K562 (cell line): ENCODE results near the gene PLEKHA1. TPM values are rescaled to one million over a fixed set of nuclear protein-coding genes. Genes with fewer than 3 reads are reported as not detected.

Experiments used
- ATAC-seq: fragments of 200-7000 bp; cut with Tn5 transposase; 3 replicates; pipeline ENCODE4 v1.9.1; 2020; ENCODE audit warnings: moderate library complexity
- BruUV-seq: library from RNA; stranded (reverse); fragments of 400-500 nt; replicated peaks from 2 replicates; lab custom pipeline; 2021; lab: Mats Ljungman, UMichigan
- CTCF ChIA-PET: fragments of 300-600 bp; formaldehyde crosslinking; extraction: SDS; loops from one replicate; lab custom pipeline; 2021; ENCODE audit warnings: low intra/inter-chr PET ratio; lab: Yijun Ruan, JAX
- POLR2A ChIA-PET: fragments of 300-600, 350-650 bp; sonication (Branson Sonifier 250); formaldehyde crosslinking; extraction: SDS; loops from one replicate; lab custom pipeline; 2021; ENCODE audit warnings: antibody characterized with exemption, inconsistent platforms; lab: Yijun Ruan, JAX
- DNase-seq, 4 experiments: peaks; one replicate each; pipeline versions ENCODE4 v3.0.0 to v3.0.0-alpha.2; 2011 to 2018; ENCODE audit warnings: low spot score in 3 of 4, mixed read lengths in 3 of 4; ENCODE audit errors: extremely low read depth in 1 of 4
- FAIRE-seq: peaks from 2 replicates; lab custom pipeline; 2011; peaks lifted over from hg19 to GRCh38; lab: Jason Lieb, UNC
- H2AFZ ChIP-seq: 2 replicates; pipeline ENCODE4 v1.6.0; 2011; ENCODE audit warnings: low read depth, low read length, control low read depth, inconsistent platforms
- H3K27ac ChIP-seq: fragments of 200-600 bp; 3 replicates; pipeline ENCODE4 v1.8.0; 2011; ENCODE audit warnings: low read depth, mild to moderate bottlenecking, control low read depth, inconsistent platforms, low read length, moderate library complexity, mixed read lengths; ENCODE audit errors: extremely low read depth
- H3K27me3 ChIP-seq, 2 experiments: fragments of 300-600 bp in 1 of 2; 2 replicates in 1 of 2; 3 replicates in 1 of 2; pipeline versions ENCODE4 v1.6.0 to v1.8.0; 2011; ENCODE audit warnings: inconsistent platforms in 2 of 2, low read length in 2 of 2, mild to moderate bottlenecking in 1 of 2, mixed read lengths in 1 of 2, moderate library complexity in 1 of 2; ENCODE audit not compliant: control insufficient read depth in 2 of 2, insufficient read depth in 2 of 2
- H3K36me3 ChIP-seq: fragments of 300-600 bp; 3 replicates; pipeline ENCODE4 v1.8.0; 2011; ENCODE audit warnings: mild to moderate bottlenecking, low read length, inconsistent platforms; ENCODE audit not compliant: control insufficient read depth, insufficient read depth
- H3K4me1 ChIP-seq, 2 experiments: fragments of 200-600 bp in 1 of 2; replicated peaks in 1 of 2; 2 replicates in 1 of 2; 3 replicates in 1 of 2; pipeline versions ENCODE4 v1.5.1 to v1.8.0; 2011; ENCODE audit warnings: inconsistent platforms in 2 of 2, low read length in 2 of 2, mild to moderate bottlenecking in 1 of 2, mixed read lengths in 1 of 2, moderate library complexity in 1 of 2; ENCODE audit not compliant: control insufficient read depth in 2 of 2, insufficient read depth in 2 of 2
- H3K4me2 ChIP-seq: 2 replicates; pipeline ENCODE4 v1.6.1; 2011; ENCODE audit warnings: low read length, control low read depth, inconsistent platforms, mixed read lengths; ENCODE audit not compliant: insufficient read depth
- H3K4me3 ChIP-seq: fragments of 200-600 bp; sonication (generic), shearing (Covaris generic); 2 replicates; pipeline ENCODE4 v1.5.1; 2016; ENCODE audit warnings: control low read depth, inconsistent platforms
- H3K79me2 ChIP-seq: fragments of 200-600 bp; 3 replicates; pipeline ENCODE4 v1.8.0; 2011; ENCODE audit warnings: low read length, inconsistent platforms; ENCODE audit not compliant: control insufficient read depth, insufficient read depth
- H3K9ac ChIP-seq, 2 experiments: 2 replicates each; pipeline versions ENCODE4 v1.6.0 to v1.6.1; 2011; ENCODE audit warnings: low read depth in 2 of 2, low read length in 2 of 2, control low read depth in 1 of 2, inconsistent platforms in 1 of 2, mild to moderate bottlenecking in 1 of 2, mixed read lengths in 1 of 2; ENCODE audit not compliant: insufficient read depth in 1 of 2
- H3K9me1 ChIP-seq: one replicate; pipeline ENCODE4 v1.6.0; 2011; ENCODE audit warnings: inconsistent platforms, mild to moderate bottlenecking, low read length, moderate library complexity; ENCODE audit not compliant: control insufficient read depth, insufficient read depth
- H3K9me3 ChIP-seq: replicated peaks from 2 replicates; pipeline ENCODE4 v1.5.1; 2011; ENCODE audit warnings: low read depth, low read length, inconsistent platforms; ENCODE audit not compliant: control insufficient read depth, insufficient read depth
- H4K20me1 ChIP-seq: replicated peaks from 2 replicates; pipeline ENCODE4 v1.6.1; 2011; ENCODE audit warnings: low read length, inconsistent platforms, mixed read lengths; ENCODE audit not compliant: control insufficient read depth, insufficient read depth
- FOXP4 ChIP-seq: sonication (generic); formaldehyde crosslinking; IDR thresholded peaks from 2 replicates; pipeline ENCODE4 v1.8.0; 2022; ENCODE audit warnings: mild to moderate bottlenecking, missing genetic modification reagents, borderline replicate concordance
- HMG20A ChIP-seq: fragments of 450-650 bp; formaldehyde crosslinking; conservative IDR thresholded peaks from 2 replicates; pipeline ENCODE4 v1.4.0; 2020; ENCODE audit warnings: mild to moderate bottlenecking, mixed read lengths
- IRF1 ChIP-seq: sonication (generic); formaldehyde crosslinking; IDR thresholded peaks from 2 replicates; pipeline ENCODE4 v1.8.0; 2022; ENCODE audit warnings: missing genetic modification reagents, mild to moderate bottlenecking, borderline replicate concordance
- TAL1 ChIP-seq: fragments of 450-650 bp; IDR thresholded peaks from 2 replicates; pipeline ENCODE4 v1.6.1; 2016; ENCODE audit warnings: mild to moderate bottlenecking
- ZNF280B ChIP-seq: fragments of 250-450 bp; sonication (Bioruptor Pico); IDR thresholded peaks from 2 replicates; pipeline ENCODE4 v1.5.1; 2021; ENCODE audit warnings: mild to moderate bottlenecking
- ZNF592 ChIP-seq: fragments of 450-650 bp; IDR thresholded peaks from 2 replicates; pipeline ENCODE4 v1.6.1; 2017; ENCODE audit warnings: antibody characterized with exemption, mild to moderate bottlenecking
- WGBS: fragments of 100-300 bp; shearing (Covaris generic); methylation state at CpG from one replicate; pipeline ENCODE4 v1.1.6; 2016; ENCODE audit warnings: low coverage, mixed read lengths; ENCODE audit not compliant: insufficient coverage; ENCODE audit errors: missing lambda C conversion rate; 5-methylcytosine and 5-hydroxymethylcytosine counted together
- in situ Hi-C: fragments of 300-500 bp; cut with MboI; formaldehyde crosslinking; loops from 4 replicates; pipeline ENCODE4 v1.15.0; 2018; ENCODE audit warnings: inconsistent platforms, mixed read lengths
- intact Hi-C: fragments of 100-400 bp; cut with micrococcal nuclease; formaldehyde crosslinking; loops from 2 replicates; pipeline ENCODE4 v1.14.2; 2022
- polyA plus RNA-seq, 8 experiments: library from polyadenylated mRNA; depleted of rRNA in 4 of 8; stranded (reverse) in 5 of 8; unstranded in 3 of 8; fragments of >200 nt; fragmentation: Nextera tagmentation in 2 of 8; fragmentation: Illumina TruSeq in 1 of 8; extraction: Ambion mirVana in 2 of 8; extraction: Trizol in 1 of 8; gene quantifications; 2 replicates each; pipeline versions ENCODE4 v1.2.1 to v1.2.3, GENCODE V29; 2011 to 2014; ENCODE audit warnings: inconsistent platforms in 1 of 8, missing spikeins in 1 of 8
- total RNA-seq, 7 experiments: library from RNA; depleted of rRNA in 6 of 7; stranded (reverse); fragments of >200 nt in 6 of 7; fragmentation: Illumina TruSeq in 2 of 7; extraction: Trizol in 2 of 7; gene quantifications; 2 replicates each; pipeline versions ENCODE4 v1.2.1 to v1.2.3, GENCODE V29; 2011 to 2021; ENCODE audit warnings: low replicate concordance in 1 of 7

The PLEKHA1 gene
- total and polyA plus RNA-seq, 9 of the 15 experiments (the other 6 are each of a cell fraction or from before 2014, with no cell fraction given) = 0.05 to 4.7 (median 1.0) TPM

GRCh38 chr10:122419876-122420623 lies 45.5 kb downstream of the PLEKHA1 start (continued):
- TF ChIP-seq ZNF592 (no peak), TAL1 (no peak)

- no peaks in the 10 kb centered on the region for H3K9me3 ChIP-seq
- in situ Hi-C loops = no loop called here
- no peaks in the 10 kb centered on the region for H3K4me1 ChIP-seq
- H3K79me2 ChIP-seq = no peaks in the 10 kb centered on the region
- no peaks in the 10 kb centered on the region for H3K27me3 ChIP-seq
- H3K27ac ChIP-seq = no peak overlapping the region
- H3K9me1 ChIP-seq = no peaks in the 10 kb centered on the region
- no peak overlapping the region for H3K9ac ChIP-seq
- DNase-seq (no peak), FAIRE-seq (no peak), ATAC-seq (no peak)
- H2AFZ ChIP-seq = no peak overlapping the region
- intact Hi-C loops = no loop called here
- H4K20me1 ChIP-seq = no peaks in the 10 kb centered on the region
- no peak overlapping the region for H3K4me2 ChIP-seq
- no TSS peak for BruUV-seq
- CTCF ChIA-PET = no interaction called here
- H3K36me3 ChIP-seq = no peaks in the 10 kb centered on the region
- no peak overlapping the region for H3K4me3 ChIP-seq
- TF ChIP-seq ZNF280B (no peak), IRF1 (no peak), FOXP4 (CRISPR knock-in tag) (no peak), HMG20A (CRISPR knock-in tag) (no peak)
- TF ChIP-seq, all 486 proteins: peak for 0
- POLR2A ChIA-PET = no interaction called here
- WGBS = 0% methylated on average over 3 of the region's 3 CpGs
Measured at GRCh38 chr10:122420624-122421007, 46.1 kb downstream of the PLEKHA1 start.
